Trophoblast cell (in vitro differentiated cells and primary cell): ENCODE measurements around the gene PPIA.
"Not testable (repeated sequence)": the region's sequence is repeated elsewhere in the genome, so short reads cannot be mapped to it uniquely, and the experiment has no call there.

Source experiments
- DNase-seq, 2 donors: peaks; one replicate each; pipeline ENCODE4 v3.0.0-alpha.2; 2016
- H2AFZ ChIP-seq: 2 replicates; pipeline ENCODE4 v1.6.1; 2013; ENCODE audit warnings: low read length, moderate library complexity, mild to moderate bottlenecking; ENCODE audit not compliant: insufficient read depth, poor library complexity
- H2AK5ac ChIP-seq: 2 replicates; pipeline ENCODE4 v1.6.1; 2013; ENCODE audit warnings: mild to moderate bottlenecking, low read length
- H2BK120ac ChIP-seq: 2 replicates; pipeline ENCODE4 v1.6.1; 2013; ENCODE audit warnings: low read length, mild to moderate bottlenecking, moderate library complexity; ENCODE audit not compliant: insufficient read depth, poor library complexity
- H2BK12ac ChIP-seq: 2 replicates; pipeline ENCODE4 v1.6.1; 2013; ENCODE audit warnings: mild to moderate bottlenecking, low read length, moderate library complexity
- H2BK5ac ChIP-seq: 2 replicates; pipeline ENCODE4 v1.6.1; 2013; ENCODE audit warnings: low read length, low read depth, moderate library complexity, mild to moderate bottlenecking; ENCODE audit not compliant: poor library complexity
- H3K14ac ChIP-seq: 2 replicates; pipeline ENCODE4 v1.6.1; 2013; ENCODE audit warnings: mild to moderate bottlenecking, low read length
- H3K18ac ChIP-seq: 2 replicates; pipeline ENCODE4 v1.6.1; 2013; ENCODE audit warnings: mild to moderate bottlenecking, low read length
- H3K23ac ChIP-seq: 2 replicates; pipeline ENCODE4 v1.6.1; 2013; ENCODE audit warnings: low read length
- H3K27ac ChIP-seq: 2 replicates; pipeline ENCODE4 v1.5.1; 2013; ENCODE audit warnings: low read depth, mild to moderate bottlenecking, inconsistent platforms, low read length, moderate library complexity
- H3K27me3 ChIP-seq: 2 replicates; pipeline ENCODE4 v1.6.1; 2013; ENCODE audit warnings: inconsistent platforms, mild to moderate bottlenecking, low read length, moderate library complexity; ENCODE audit not compliant: insufficient read depth
- H3K36me3 ChIP-seq, 2 experiments: 1 replicate in 1 of 2; 2 replicates in 1 of 2; pipeline ENCODE4 v1.6.1; 2013; ENCODE audit warnings: low read length in 2 of 2, mild to moderate bottlenecking in 2 of 2, moderate library complexity in 1 of 2; ENCODE audit not compliant: insufficient read depth in 2 of 2, control insufficient read depth in 1 of 2
- H3K4ac ChIP-seq: 2 replicates; pipeline ENCODE4 v1.6.1; 2013; ENCODE audit warnings: low read depth, mild to moderate bottlenecking, low read length, moderate library complexity
- H3K4me1 ChIP-seq, 2 experiments: 1 replicate in 1 of 2; 2 replicates in 1 of 2; pipeline ENCODE4 v1.6.1; 2013; ENCODE audit warnings: low read length in 2 of 2, mild to moderate bottlenecking in 2 of 2, moderate library complexity in 1 of 2; ENCODE audit not compliant: insufficient read depth in 2 of 2, control insufficient read depth in 1 of 2
- H3K4me2 ChIP-seq: 2 replicates; pipeline ENCODE4 v1.6.1; 2013; ENCODE audit warnings: inconsistent platforms, mild to moderate bottlenecking, low read length, moderate library complexity
- H3K4me3 ChIP-seq: 2 replicates; pipeline ENCODE4 v1.5.1; 2013; ENCODE audit warnings: mild to moderate bottlenecking, low read depth, low read length, inconsistent platforms
- H3K79me1 ChIP-seq: one replicate; pipeline ENCODE4 v1.6.1; 2013; ENCODE audit warnings: low read length
- H3K79me2 ChIP-seq: 2 replicates; pipeline ENCODE4 v1.6.1; 2013; ENCODE audit warnings: low read length, mild to moderate bottlenecking; ENCODE audit not compliant: control insufficient read depth, insufficient read depth, poor library complexity
- H3K9ac ChIP-seq: 2 replicates; pipeline ENCODE4 v1.6.1; 2013; ENCODE audit warnings: mild to moderate bottlenecking, low read length
- H3K9me3 ChIP-seq: 2 replicates; pipeline ENCODE4 v1.6.1; 2013; ENCODE audit warnings: low read depth, mild to moderate bottlenecking, control low read depth, inconsistent platforms, low read length; ENCODE audit not compliant: insufficient read depth
- H4K12ac ChIP-seq: 2 replicates; pipeline ENCODE4 v1.6.1; 2013; ENCODE audit warnings: low read depth, mild to moderate bottlenecking, low read length, moderate library complexity
- H4K8ac ChIP-seq: 2 replicates; pipeline ENCODE4 v1.6.1; 2013; ENCODE audit warnings: low read depth, mild to moderate bottlenecking, low read length, moderate library complexity
- H4K91ac ChIP-seq: one replicate; pipeline ENCODE4 v1.6.1; 2013; ENCODE audit warnings: low read depth, mild to moderate bottlenecking, low read length, moderate library complexity
- WGBS: extraction: QIAGEN DNeasy Blood & Tissue Kit; methylation state at CpG from one replicate; pipeline ENCODE4 v1.1.7; 2013; ENCODE audit warnings: missing lambda C conversion rate; ENCODE audit not compliant: insufficient read length, insufficient coverage; ENCODE audit errors: extremely low coverage; 5-methylcytosine and 5-hydroxymethylcytosine counted together

The PPIA gene

DNA sequence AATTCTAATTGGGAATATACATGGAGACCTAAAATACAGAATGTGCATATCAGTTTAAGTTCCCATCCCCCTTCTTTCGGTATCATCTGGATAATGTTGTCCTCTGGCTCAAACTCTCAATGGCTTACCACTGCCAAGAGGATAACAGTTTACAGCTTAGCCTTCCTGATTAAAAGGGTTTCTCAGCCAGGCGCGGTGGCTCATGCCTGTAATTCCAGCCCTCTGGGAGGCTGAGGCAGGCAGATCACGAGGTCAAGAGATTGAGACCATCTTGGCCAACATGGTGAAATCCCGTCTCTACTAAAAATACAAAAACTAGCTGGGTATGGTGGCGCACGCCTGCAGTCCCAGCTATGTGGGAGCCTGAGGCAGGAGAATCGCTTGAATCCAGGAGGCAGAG lies 46.2 kb downstream of the PPIA start:
- not testable (repeated sequence) for H4K12ac ChIP-seq, H3K14ac ChIP-seq, H3K9ac ChIP-seq, H3K9me3 ChIP-seq, H3K27ac ChIP-seq, H3K4me1 ChIP-seq, H3K79me2 ChIP-seq, H3K23ac ChIP-seq, H4K8ac ChIP-seq, H4K91ac ChIP-seq, H3K4ac ChIP-seq, H2BK120ac ChIP-seq, H2AFZ ChIP-seq, H2BK5ac ChIP-seq, H3K18ac ChIP-seq, H2BK12ac ChIP-seq, H3K4me3 ChIP-seq, H3K79me1 ChIP-seq, H3K27me3 ChIP-seq, H2AK5ac ChIP-seq, H3K4me2 ChIP-seq
- peak; percentile 70 to 72 for DNase-seq
- no CpG with 5 or more reads among the region's 8 CpGs for WGBS
- peaks cover 9 to 11% of the 10 kb centered on the region in 2 experiments for H3K36me3 ChIP-seq

DNA sequence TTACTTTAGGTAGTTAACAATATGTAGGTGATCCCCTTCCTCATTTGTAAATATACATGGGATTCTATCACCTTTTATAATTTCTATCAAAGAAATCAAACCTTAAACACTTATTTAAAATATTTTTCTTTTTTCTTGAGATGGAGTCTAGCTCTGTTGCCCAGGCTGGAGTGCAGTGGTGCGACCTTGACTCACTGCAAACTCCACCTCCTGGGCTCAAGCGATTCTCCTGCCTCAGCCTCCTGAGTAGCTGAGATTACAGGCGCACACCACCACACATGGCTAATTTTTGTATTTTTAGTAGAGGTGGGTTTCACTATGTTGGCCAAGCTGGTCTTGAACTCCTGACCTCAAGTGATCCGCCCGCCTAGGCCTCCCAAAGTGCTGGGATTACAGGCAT lies 47.0 kb downstream of the PPIA start:
- not testable (repeated sequence) for H2BK120ac ChIP-seq, H2AK5ac ChIP-seq, H2AFZ ChIP-seq, H3K18ac ChIP-seq, H3K4me3 ChIP-seq, H3K23ac ChIP-seq, H3K9me3 ChIP-seq, H3K27ac ChIP-seq, H2BK12ac ChIP-seq, H3K9ac ChIP-seq, H3K14ac ChIP-seq, H4K91ac ChIP-seq, H3K79me1 ChIP-seq, H4K8ac ChIP-seq, H2BK5ac ChIP-seq, H3K79me2 ChIP-seq, H3K4me1 ChIP-seq, DNase-seq, H3K4me2 ChIP-seq, H4K12ac ChIP-seq, H3K27me3 ChIP-seq
- Histone ChIP-seq H3K36me3 (peaks cover 9 to 11% of the 10 kb centered on the region in 2 experiments), H3K4ac (peak overlapping the region; percentile 71)
- WGBS: no CpG with 5 or more reads among the region's 5 CpGs

GRCh38 chr7:44845451-44845850 lies 49.0 kb downstream of the PPIA start:
- Histone ChIP-seq H3K27me3 (no peaks in the 10 kb centered on the region), H2AFZ (no peak overlapping the region), H3K9me3 (no peaks in the 10 kb centered on the region), H4K12ac (no peak overlapping the region), H3K9ac (no peak overlapping the region), H2BK5ac (no peak overlapping the region), H3K18ac (no peak overlapping the region), H3K4me1 (peaks cover 3% of the 10 kb centered on the region in 2 experiments), H3K79me1 (peaks cover 6% of the 10 kb centered on the region), H3K4ac (no peak overlapping the region), H3K23ac (no peak overlapping the region), H2BK12ac (no peak overlapping the region), H3K4me3 (no peak overlapping the region), H3K4me2 (no peak overlapping the region), H3K27ac (no peak overlapping the region), H2AK5ac (no peak overlapping the region), H2BK120ac (no peak overlapping the region), H4K8ac (no peak overlapping the region), H4K91ac (no peak overlapping the region), H3K14ac (no peak overlapping the region), H3K36me3 (peaks cover 4 to 8% of the 10 kb centered on the region in 2 experiments), H3K79me2 (peaks cover 10% of the 10 kb centered on the region)
- DNase-seq: no peak

DNA sequence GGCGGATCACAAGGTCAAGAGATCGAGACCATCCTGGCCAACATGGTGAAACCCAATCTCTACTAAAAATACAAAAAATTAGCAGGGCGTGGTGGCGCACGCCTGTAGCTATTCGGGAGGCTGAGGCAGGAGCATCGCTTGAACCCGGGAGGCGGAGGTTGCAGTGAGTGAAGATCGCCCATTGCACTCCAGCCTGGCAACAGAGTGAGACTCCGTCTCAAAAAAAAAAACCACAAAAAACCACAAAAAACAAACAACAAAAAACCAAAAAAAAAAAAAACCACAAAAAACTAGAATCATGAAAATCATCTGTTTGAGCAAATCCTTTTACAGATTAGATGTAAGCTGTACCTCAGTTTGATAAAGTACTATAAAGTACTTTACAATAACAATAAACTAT lies 49.9 kb downstream of the PPIA start:
- not testable (repeated sequence) for H2BK5ac ChIP-seq, H4K8ac ChIP-seq, H3K9ac ChIP-seq, DNase-seq, H3K27me3 ChIP-seq, H3K9me3 ChIP-seq, H2BK12ac ChIP-seq, H2BK120ac ChIP-seq, H3K4me1 ChIP-seq, H3K18ac ChIP-seq, H3K36me3 ChIP-seq, H3K14ac ChIP-seq, H3K23ac ChIP-seq, H4K12ac ChIP-seq, H3K27ac ChIP-seq, H3K4me3 ChIP-seq, H2AK5ac ChIP-seq, H2AFZ ChIP-seq, H4K91ac ChIP-seq, H3K79me1 ChIP-seq
- no CpG with 5 or more reads among the region's 11 CpGs for WGBS
- Histone ChIP-seq H3K4me2 (peak overlapping the region; percentile 76), H3K4ac (peak overlapping the region; percentile 19), H3K79me2 (peaks cover 10% of the 10 kb centered on the region)
